HG03378 (cell line): ENCODE measurements around the gene RORB.

Experiments
- ATAC-seq: cut with Tn5 transposase; IDR thresholded peaks from one replicate; pipeline ENCODE4 v1.9.1; 2021; ENCODE audit warnings: mild to moderate bottlenecking, moderate library complexity; ENCODE audit not compliant: unreplicated experiment

RORB gene

DNA sequence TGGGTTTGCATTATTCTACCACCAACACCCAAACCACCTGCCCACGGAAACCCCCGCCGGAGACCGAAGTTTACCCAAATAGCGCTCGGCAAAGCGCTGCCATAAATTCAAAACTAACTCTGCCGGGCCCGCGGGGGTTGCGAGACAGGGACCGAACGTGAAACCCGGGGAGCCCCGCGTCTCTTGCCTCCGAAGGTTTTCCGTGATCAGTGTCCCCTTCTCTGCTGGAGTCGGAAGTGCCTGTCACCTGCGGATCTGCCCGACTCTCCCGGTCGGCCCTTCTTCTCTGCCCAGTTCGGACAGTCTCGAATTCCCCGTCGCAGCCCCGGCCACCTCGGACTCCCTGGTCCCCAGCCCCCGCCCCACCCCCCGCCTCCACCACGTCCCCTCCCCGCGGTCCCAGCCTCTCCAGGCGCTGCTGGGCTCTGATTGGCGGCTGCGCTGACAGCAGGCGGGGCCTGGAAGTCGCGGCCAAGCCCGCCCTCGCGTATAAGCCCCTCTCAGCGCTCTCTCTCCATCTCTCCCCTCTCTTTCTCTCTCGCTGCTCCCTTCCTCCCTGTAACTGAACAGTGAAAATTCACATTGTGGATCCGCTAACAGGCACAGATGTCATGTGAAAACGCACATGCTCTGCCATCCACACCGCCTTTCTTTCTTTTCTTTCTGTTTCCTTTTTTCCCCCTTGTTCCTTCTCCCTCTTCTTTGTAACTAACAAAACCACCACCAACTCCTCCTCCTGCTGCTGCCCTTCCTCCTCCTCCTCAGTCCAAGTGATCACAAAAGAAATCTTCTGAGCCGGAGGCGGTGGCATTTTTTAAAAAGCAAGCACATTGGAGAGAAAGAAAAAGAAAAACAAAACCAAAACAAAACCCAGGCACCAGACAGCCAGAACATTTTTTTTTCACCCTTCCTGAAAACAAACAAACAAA lies at the start of gene RORB:
RORB (plus strand) TSS at position 517 of the 929 bp plus-strand sequence. CDS start 642 bp downstream, outside the sequence.
- ATAC-seq = peak; percentile 71

DNA sequence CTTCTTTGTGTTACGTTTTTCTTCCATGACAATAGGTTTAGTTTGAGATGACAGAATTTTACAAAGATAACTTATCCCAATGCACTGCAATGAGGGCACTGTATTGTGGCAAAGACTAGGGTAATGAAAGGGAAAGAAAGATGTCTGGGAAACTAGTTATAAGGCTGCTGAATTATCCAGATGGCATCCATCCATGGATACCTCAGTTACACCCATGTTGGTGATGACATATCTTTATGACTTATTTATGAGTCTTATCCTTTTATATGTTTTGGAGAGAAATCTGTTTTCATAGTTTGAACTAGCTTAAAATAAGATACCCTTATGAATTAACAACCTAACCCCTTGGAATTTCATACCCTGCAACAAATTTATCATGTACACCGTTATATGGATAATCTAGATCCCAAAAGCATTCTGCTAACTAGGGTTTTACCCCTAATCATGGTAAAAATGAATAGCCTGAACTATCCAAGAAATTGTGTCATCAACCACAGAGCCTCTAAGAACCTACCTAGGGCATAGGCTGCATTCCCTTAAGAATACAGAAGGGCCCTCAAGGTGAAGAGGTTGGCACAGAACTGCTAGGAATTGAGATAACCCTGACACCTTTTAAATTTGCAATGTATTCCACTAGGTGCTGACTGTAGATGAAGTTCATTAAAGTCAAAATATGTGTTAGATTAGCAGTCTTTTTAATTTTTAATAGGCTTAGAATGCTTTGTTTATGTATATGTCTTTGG lies 49.5 kb upstream of the RORB start:
- ATAC-seq = no peak

DNA sequence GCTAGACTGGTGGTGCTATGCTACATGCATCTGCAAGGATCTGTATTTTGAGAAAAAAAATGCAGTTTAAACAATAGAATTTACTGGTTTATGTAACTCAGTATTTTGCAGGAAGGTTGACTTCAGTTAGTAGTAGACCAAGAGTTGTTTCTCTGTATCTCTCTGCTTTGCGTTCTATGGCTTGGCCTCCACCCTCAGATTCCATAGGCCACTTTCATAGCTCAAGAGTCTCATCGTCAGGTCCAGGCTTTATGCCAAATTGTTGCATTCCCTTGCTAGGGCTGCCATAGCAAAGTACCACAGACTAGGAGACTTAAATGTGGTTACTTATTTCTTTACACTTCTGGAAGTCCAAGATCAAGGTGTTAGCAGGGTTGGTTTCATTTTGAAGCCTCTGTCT lies 48.1 kb upstream of the RORB start:
- ATAC-seq = no peak

DNA sequence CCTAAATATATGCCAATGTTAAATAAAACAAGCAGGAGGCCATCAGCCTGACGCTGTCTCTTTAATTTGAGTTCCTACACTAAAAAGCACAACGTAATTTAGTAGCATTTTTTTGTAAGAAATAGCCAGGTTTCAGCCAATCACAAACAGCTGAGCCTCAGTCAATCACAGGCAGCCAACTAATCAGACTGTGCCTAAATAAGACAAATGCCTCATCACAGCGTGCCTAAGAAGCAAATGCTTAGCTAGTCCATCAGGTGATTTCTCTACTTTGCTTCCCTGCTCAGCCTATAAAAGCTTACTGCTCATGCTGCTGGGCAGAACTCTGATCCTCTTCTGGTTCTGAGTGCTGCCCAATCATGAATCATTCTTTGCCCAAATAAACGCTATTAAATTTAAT lies 38.3 kb upstream of the RORB start:
- no peak for ATAC-seq

DNA sequence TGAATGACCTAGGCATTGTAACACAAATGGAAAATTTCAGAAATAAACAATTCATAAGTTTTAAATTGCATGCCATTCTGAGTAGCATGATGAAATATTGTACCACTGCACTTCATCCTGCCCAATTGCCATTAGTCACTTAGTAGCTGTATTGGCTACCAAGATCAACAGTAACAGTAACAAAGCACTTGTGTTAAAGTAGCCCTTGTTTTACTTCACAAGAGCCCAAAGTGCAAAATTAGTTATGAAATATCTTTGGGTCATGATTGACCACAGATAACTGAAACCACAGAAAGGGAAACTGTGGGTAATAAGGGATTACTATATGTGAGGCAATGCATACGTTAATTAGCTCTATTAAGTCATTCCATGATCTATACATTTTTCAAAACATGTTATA lies 33.3 kb upstream of the RORB start:
- no peak for ATAC-seq

DNA sequence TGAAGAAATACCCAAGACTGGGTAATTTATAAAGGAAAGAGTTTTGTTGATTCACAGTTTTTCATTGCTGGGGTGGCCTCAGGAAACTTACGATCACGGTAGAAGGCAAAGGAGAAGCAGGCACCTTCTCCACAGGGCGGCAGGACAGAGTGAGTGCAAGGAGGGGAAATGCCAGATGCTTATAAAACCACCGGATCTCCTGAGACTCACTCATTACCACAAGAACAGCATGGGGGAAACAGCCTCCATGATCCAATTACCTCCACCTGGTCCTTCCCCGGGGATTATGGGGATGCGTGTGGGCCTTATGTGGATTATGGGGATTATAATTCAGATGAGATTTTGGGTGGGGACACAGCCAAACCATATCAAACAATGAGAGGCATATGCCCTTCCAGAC lies 18.5 kb upstream of the RORB start:
- ATAC-seq = no peak

DNA sequence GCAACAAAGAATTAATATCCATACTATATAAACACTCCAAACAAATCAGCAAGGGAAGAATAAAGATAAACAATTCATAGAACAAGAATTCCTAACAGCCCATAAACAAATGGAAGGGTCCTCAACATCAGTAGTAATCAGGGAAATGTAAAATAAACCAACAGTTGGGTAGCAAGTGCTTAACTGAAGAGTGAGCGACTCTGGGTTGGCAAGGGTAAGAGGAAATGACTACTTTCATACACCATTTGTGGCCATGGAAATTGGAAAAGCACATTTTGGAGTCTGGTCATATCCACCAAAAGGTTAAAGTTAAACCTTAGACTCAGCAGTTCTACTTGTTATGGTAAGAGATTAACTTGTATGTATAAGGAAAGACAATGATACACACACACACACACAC lies 17.4 kb upstream of the RORB start:
- no peak for ATAC-seq

DNA sequence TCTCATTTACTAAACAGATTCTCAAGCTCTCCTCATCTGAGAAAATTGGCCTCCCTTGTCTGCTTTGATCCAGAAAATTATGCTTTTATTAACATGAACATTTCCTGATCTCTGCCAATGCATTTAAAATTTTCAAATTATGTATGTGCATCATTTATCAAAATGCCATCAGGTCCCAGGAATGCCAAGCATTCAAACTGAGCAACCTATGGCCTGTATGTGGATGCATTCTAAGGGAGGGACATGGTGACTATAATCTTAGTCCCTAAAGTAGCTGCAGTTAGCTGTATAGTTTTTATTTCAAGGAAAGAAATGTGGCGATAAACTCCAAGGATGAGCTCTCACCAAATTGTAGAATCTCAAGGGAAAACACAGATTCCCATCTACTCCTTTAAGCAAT lies 9.7 kb upstream of the RORB start:
- ATAC-seq = no peak

DNA sequence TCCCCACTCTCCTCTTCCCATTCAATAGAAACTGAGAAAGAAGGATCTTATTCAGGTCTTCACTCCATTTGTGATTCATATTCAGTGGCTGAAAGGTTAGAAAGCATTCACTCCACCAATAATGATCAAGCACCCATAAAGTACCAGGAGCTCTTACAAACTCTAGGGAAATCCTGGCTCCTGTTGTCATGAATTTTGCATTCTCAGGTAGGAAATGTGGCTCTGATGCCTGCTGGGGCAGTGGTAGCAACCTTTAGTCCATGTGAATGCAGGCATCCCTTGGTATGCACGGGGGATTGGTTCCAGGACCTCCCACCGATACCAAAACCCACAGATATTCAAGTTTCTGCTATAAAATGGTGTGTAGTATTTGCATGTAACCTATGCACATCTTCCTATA lies 3.6 kb upstream of the RORB start:
- no peak for ATAC-seq

DNA sequence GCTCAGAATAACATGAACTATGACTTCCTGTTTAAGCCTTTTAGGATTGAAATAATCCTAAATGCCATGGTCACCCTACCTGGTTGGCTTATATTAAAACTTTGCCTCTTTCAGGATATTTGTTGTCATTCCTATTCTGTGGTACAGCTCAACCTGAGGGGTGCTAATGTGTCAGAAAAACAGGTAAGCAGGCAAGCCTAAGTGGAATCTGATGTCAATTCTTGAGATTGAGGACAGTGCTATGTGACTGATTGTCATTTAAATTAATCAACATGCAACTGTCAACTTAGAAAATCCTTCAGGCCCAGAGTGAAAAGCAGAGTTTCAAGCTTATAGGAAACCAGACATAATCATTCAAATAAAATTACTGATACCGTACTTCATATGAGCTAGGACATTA lies 2.6 kb upstream of the RORB start:
- ATAC-seq = no peak

DNA sequence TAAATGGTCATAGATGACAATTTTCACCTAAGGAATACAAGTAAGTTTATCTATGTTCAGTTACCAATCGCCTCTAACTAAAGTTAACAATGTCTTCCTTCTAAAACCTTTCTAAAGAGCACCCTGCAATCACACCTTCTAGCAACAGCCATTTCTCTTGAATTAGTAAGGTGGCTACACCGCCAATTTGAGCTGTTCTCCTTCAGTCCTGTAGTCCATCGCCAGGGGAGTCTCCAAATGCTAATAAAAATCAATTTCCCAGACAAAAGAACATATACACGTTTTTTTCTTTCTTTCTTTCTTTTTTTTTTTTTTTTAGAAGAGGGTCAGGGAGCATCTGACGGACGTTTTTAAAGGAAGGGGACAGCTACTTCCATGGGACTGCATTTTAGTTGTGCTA lies 729 bp upstream of the RORB start:
- ATAC-seq = no peak

DNA sequence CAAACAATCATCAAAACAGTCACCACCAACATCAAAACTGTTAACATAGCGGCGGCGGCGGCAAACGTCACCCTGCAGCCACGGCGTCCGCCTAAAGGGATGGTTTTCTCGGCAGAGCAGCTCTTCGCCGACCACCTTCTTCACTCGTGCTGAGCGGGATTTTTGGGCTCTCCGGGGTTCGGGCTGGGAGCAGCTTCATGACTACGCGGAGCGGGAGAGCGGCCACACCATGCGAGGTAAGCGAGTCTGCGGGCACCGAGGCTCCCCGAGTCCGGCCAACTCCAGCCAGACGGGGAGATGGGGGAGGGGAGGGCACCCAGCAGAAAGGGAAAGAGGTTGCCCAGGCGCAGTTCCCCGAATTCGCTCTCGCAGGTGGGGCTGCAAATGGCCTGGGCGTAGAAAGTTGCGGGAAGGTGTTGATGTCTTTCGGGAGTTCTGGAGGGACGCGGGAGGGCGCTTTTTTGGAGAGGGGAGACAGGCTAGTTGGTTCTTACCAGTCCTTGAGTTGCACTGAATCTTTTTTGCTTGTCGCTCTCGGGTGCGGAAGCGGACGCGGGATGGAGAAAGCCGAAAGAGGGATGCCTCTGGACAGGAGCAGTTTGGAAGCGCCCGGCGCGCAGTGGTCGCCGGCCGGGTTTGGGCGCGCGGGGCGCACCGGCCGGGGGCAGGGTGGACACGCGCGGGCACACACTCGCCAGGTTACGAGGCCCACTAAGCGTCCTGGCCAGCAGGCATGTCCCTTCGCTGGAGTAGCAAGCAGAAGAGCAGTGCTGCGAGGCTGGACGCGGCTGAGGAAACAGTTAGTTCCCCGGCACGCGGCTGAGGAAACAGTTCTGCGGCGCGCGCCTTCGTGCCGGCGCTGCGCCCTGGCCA lies 849 bp downstream of the RORB start:
- no peak for ATAC-seq

DNA sequence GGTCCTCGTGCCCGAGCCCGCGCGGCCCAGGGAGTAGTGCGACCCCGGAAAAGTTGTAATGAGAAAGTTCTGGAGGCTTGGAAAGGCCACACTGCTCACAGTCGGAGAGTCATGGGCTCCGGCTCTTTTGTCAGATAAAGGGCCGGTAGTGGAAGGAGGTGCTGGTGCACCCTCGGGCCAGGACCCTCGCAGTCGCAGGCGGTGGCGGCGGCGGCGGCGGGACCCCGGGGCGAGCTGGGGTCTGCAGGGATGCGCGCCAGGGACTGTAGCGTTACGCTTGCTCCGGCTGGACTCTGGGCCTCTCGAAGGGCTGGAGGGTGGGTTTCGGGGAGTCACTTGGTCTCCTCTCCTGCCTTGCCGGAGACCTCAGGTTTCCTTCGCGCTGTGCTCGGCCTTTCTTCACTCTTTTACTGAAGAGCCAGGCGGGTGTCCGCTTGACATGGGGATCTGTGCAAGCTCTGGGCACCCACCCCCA lies 1.5 kb downstream of the RORB start:
- no peak for ATAC-seq

DNA sequence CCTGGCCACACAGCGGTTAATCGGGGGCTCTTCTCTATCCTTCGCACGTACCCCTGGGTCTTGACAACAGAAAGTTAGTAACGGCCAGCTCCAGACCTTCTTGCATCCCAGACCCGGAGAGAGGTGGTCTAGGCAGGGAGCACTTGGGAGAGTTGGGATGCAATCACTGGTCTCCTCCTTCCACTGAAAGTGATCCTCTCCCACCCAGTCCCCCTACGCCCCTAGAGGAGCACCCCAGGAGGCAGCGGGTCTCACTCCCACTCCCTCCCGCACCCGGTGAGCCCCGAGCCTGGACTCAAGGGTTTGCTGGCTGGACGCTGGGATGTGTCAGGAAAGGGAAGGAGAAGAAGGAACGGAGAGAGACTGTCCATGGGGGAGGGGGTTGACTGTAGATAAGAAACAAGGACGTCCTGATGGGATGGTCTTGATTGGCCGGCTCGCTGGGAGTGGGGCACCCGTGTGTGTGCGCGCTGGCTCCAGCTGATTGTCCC lies 2.0 kb downstream of the RORB start:
- ATAC-seq = no peak

DNA sequence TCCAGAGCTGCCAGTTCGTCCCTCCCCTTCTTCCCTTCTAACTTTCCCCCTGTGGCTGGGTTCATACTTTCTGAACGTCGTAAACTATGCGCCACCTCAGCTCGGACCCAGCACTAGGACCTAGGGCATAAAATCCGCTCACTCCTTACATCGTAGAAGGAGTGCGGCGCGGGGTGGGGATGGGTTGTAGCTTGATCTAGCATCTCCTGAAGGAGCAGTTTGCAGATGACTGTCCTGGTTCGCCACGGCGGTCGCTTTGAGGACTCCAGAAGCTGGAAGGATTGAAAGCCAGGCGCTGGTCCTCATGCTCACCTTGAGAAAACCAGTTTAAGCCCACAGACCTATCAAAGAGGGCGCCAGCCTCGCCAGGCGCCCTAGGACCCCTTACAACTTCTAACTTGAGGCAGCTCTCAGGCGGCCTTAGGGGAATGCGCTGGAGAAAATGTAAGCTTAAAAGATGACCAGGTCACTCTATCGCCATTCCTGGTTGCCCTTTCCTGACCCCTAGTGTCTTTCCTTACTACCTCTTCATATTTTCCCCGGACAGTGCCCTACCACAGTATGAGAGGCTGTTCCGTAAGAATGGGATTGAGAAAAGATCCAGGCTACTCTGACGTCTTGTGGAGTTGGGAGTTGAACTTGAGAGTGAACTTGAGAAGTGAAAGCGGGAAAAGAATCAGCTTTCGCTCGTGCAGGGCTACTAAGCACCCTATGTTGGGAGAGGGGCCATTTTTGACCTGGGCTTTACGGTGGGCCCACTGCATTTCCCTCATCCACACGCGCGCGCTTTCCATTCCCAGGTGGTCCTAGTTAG lies 2.8 kb downstream of the RORB start:
- no peak for ATAC-seq

DNA sequence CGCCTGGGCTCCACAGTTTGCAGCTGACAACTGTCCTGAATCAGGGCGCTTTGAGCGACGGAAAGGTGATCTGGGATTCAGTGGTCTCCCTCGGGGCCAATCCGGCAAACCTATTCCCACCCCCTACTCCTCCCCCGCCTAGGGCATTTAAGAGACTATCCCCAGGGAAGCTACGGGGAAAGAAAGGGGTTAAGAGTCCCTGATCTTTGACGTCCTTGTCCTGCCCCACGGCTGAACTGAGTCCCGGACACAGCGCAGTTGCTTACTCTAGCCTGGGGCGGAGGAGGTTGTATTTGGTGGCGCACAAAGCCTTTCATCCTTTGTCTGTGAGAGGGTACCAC lies 3.4 kb downstream of the RORB start:
- no peak for ATAC-seq

DNA sequence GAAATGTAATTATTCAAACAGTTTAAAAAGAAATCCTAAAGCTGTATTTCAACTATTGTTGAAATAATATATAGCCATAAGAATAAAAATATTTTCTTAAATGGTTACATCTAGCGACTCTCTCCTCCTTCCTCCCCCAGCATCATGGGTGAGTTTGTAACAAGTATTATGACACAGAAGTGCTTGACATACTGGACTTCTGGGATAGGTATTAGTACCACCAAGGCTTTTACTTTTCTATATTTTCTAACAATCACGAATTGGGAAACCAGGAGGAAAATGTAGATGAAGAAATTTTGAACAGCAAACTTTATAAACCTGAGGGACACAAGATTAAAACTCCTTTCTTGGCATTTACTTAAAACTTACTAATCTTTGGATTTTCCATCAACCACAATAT lies 4.4 kb downstream of the RORB start:
- ATAC-seq = no peak

DNA sequence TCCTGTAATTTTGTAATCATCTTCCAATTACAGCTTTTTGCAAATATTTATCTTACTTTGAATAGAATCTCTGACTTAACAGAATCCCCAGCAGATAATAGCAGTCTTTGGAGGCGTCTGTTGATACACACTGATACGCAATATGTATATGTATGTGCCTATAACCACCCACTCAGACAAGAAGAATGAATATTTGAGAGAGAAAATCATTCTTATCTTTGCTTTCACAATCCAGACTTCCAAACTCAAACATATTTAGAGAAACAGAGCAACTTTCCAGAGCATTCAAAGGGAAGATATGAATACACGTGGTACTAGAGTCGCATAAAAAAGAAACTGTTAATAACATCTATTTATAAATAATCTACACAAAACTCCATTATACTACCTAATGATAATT lies 6.1 kb downstream of the RORB start:
- ATAC-seq = no peak

DNA sequence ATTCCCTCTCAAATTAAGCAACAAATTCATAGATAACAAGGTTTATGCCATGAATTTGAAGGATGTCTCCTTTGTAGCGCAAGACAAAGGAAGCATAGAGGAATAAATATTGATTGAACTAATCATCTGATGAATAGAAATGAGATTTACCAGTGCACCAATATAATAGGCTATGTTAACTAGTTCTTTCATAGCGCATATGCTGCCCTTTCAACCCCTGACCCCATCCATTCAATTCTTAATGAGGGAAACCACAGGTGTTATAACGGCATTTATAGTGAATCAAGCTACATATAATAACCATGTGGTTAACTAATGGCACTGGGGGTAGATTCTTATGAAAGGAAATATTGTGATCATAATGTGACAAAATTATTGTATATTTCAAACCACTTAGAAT lies 6.5 kb downstream of the RORB start:
- ATAC-seq = no peak

DNA sequence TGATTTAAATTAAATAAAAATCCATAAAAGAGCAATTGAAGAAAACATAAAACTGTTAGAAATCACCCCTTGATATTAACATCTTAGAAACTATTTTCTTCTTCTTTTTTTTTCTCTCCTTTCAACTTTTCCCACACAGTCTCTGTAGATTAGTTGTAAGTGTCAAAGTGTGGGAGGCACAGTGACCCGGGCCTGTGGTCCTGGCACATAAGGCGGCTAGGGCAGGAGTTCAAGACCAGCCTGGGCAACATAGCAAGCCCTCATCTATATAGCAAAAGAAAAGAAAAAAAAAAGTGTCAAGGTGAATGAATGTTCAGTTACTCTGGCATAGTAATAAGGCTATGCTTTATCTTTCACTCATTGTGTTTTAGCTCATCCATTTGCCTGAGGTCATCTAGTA lies 14.2 kb downstream of the RORB start:
- ATAC-seq = no peak
